Heart left ventricle (tissue), 13 donors: ENCODE data around the gene SREBF1.

ENCODE experiments used
- CTCF ChIP-seq, 12 donors: fragments of 200-600 bp; sonication (generic) in 4 of 12; IDR thresholded peaks; one replicate each; pipeline versions ENCODE4 v1.5.0 to v1.8.0; 2018 to 2022; ENCODE audit warnings: antibody characterized with exemption in 12 of 12, mild to moderate bottlenecking in 5 of 12
- POLR2A ChIP-seq, 2 donors: fragments of 450-650 bp; IDR thresholded peaks; one replicate each; pipeline ENCODE4 v1.6.1; 2017; ENCODE audit warnings: antibody characterized with exemption in 2 of 2, mild to moderate bottlenecking in 2 of 2, moderate library complexity in 2 of 2
- donor health status: ischemic (EF 13 %, LVEDD 7.1; RV severe dilation, severe dysfunction).
- donor health status: DM: no; HTN: yes; CAD: no.
- donor health status: DM: no; HTN: no; CAD: no.
- donor health status: ischemic (EF 25% LVEDD 6.9; RV normal size, moderate dysfunction).
- donor health status: ischemic (EF 25% LVEDD 5.7; RV mildly dilated, moderate dysfunction).
- donor health status: ischemic (EF 35%, LVEDD 5.7; RV mildly dilated, moderate dysfunction).
- donor health status: nonischemic (EF 11% LVEDD 7.7; RV severe dilation, severe dysfunction).
- donor health status: DM: yes; HTN: yes; CAD: no.
- donor health status: PGD.
- donor health status: ischemic (EF 29% LVEDD 5.4; RV normal size, mild dysfunction).
- donor health status: nonischemic (EF 23%, LVEDD 6.1; RV moderate dilation, normal function).

GRCh38 chr17:17844079-17844478 lies 7.3 kb upstream of the SREBF1 start:
- TF ChIP-seq POLR2A (IDR thresholded peaks at IDR 0.05) = no peak
- TF ChIP-seq CTCF (IDR thresholded peaks at IDR 0.05) = no peak
